Measurements from ENCODE around the gene LRRFIP1. TPM values are rescaled to one million over a fixed set of nuclear protein-coding genes. Genes with fewer than 3 reads are reported as not detected.
A peak's percentile ranks its signal among the peaks of the same experiment; 100 is the strongest.

LRRFIP1 gene
- total RNA-seq, 2 experiments from 2014 or later = 189 to 207 TPM

GRCh38 chr2:237720444-237720843 lies 93.1 kb downstream of the LRRFIP1 start:
- H3K27ac Mint-ChIP-seq = no peak overlapping the region
- POLR2A ChIA-PET = no interaction called here
- H3K4me3 Mint-ChIP-seq = no peak overlapping the region
- H3K4me1 Mint-ChIP-seq (ENCODE audit: low read depth) = peaks cover 30% of the 10 kb centered on the region
- no peaks in the 10 kb centered on the region for H3K27me3 Mint-ChIP-seq (ENCODE audit: low read depth)
- no peak for ATAC-seq
- CTCF ChIA-PET = interaction anchor here (2.2 kb wide), 1 partner anchor 47 kb away, joined by 6 read pairs; no protein-coding TSS in a partner anchor
- peaks cover 49% of the 10 kb centered on the region for H3K36me3 Mint-ChIP-seq (ENCODE audit: low read depth)
- no peaks in the 10 kb centered on the region for H3K9me3 Mint-ChIP-seq (ENCODE audit: insufficient read depth)
- DNase-seq = no peak

GRCh38 chr2:237720957-237721356 lies 93.6 kb downstream of the LRRFIP1 start:
- ChIA-PET CTCF (interaction anchor here (2.2 kb wide), 1 partner anchor 48 kb away, joined by 6 read pairs; no protein-coding TSS in a partner anchor), POLR2A (no interaction called here)
- ATAC-seq (no peak), DNase-seq (no peak)
- Mint-ChIP-seq H3K9me3 (ENCODE audit: insufficient read depth) (no peaks in the 10 kb centered on the region), H3K27me3 (ENCODE audit: low read depth) (no peaks in the 10 kb centered on the region), H3K4me3 (no peak overlapping the region), H3K27ac (no peak overlapping the region), H3K36me3 (ENCODE audit: low read depth) (peaks cover 50% of the 10 kb centered on the region), H3K4me1 (ENCODE audit: low read depth) (peaks cover 26% of the 10 kb centered on the region)

DNA sequence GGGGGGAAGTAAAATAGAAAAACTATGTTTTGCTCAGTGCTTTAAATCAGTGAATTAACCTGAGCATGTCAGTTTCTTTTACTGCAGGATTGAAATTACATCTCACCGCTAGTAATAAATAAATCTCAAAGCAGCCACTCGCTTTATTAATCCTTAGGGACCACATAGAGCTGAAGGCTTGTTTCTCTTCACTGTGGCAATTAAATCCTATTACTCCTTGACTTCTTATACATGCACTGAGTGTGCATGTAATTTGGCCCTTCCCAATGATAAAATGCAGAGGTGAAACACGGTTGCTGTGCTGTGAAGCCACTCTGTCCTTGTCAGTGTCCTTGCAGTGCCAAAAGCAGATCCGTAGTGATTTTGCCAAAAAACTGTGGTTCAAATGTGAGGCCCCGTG lies 94.1 kb downstream of the LRRFIP1 start:
- ChIA-PET POLR2A (no interaction called here), CTCF (interaction anchor here (2.2 kb wide), 1 partner anchor 48 kb away, joined by 6 read pairs; no protein-coding TSS in a partner anchor)

GRCh38 chr2:237722616-237723015 lies 95.2 kb downstream of the LRRFIP1 start:
- Mint-ChIP-seq H3K27ac (no peak overlapping the region), H3K36me3 (ENCODE audit: low read depth) (peaks cover 55% of the 10 kb centered on the region)
- CTCF ChIA-PET = interaction anchor here (2.2 to 2.8 kb wide), 2 partner anchors 23 to 49 kb away, joined by 6 to 10 read pairs; no protein-coding TSS in a partner anchor

More for the DNA sequence above, 94.1 kb downstream of the LRRFIP1 start:
- no peaks in the 10 kb centered on the region for H3K9me3 Mint-ChIP-seq (ENCODE audit: insufficient read depth)
- H3K27me3 Mint-ChIP-seq (ENCODE audit: low read depth) = no peaks in the 10 kb centered on the region
- H3K4me1 Mint-ChIP-seq (ENCODE audit: low read depth) = peaks cover 29% of the 10 kb centered on the region
- H3K27ac Mint-ChIP-seq = no peak overlapping the region
- peaks cover 53% of the 10 kb centered on the region for H3K36me3 Mint-ChIP-seq (ENCODE audit: low read depth)
- no peak overlapping the region for H3K4me3 Mint-ChIP-seq
- no peak for DNase-seq
- no peak for ATAC-seq

DNA sequence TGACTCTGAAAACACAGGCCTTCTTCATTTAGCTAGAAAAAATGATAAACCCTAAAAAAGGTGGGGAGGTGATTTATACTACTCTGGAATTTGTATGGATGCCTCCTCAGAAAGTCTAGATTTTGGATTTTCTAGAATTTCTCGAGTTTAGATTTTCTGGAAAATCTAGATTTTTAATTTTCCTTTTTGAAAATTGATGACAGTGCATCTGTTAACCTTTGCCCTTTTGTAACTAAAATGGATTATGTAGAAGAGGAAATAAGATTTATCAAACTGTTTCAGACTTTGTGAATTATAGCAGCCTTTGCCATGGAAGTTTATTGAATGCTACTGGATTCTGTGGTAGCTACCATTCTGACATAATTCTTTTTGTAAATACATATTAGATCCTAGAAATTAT lies 95.6 kb downstream of the LRRFIP1 start:
- ChIA-PET CTCF (interaction anchor here (1.4 to 2.8 kb wide), 2 partner anchors 22 to 49 kb away, joined by 8 to 10 read pairs; no protein-coding TSS in a partner anchor), POLR2A (no interaction called here)
- H3K4me3 Mint-ChIP-seq = no peak overlapping the region
- DNase-seq = no peak
- no peaks in the 10 kb centered on the region for H3K27me3 Mint-ChIP-seq (ENCODE audit: low read depth)
- H3K36me3 Mint-ChIP-seq (ENCODE audit: low read depth) = peaks cover 52% of the 10 kb centered on the region
- H3K4me1 Mint-ChIP-seq (ENCODE audit: low read depth) = peaks cover 35% of the 10 kb centered on the region
- ATAC-seq = no peak
- no peak overlapping the region for H3K27ac Mint-ChIP-seq
- H3K9me3 Mint-ChIP-seq (ENCODE audit: insufficient read depth) = no peaks in the 10 kb centered on the region

More at GRCh38 chr2:237722616-237723015, 95.2 kb downstream of the LRRFIP1 start:
- H3K4me1 Mint-ChIP-seq (ENCODE audit: low read depth) = peaks cover 34% of the 10 kb centered on the region
- no peaks in the 10 kb centered on the region for H3K27me3 Mint-ChIP-seq (ENCODE audit: low read depth)
- ATAC-seq (no peak), DNase-seq (no peak)
- no peaks in the 10 kb centered on the region for H3K9me3 Mint-ChIP-seq (ENCODE audit: insufficient read depth)
- POLR2A ChIA-PET = no interaction called here
- H3K4me3 Mint-ChIP-seq = no peak overlapping the region

GRCh38 chr2:237723602-237724001 lies 96.2 kb downstream of the LRRFIP1 start:
- H3K27ac Mint-ChIP-seq = peak overlapping the region; percentile 9
- ChIA-PET POLR2A (interaction anchor here (1.9 kb wide), 1 partner anchor 29 kb away, joined by 6 read pairs; no protein-coding TSS in a partner anchor), CTCF (interaction anchor here (1.0 to 2.8 kb wide), 3 partner anchors 22 to 84 kb away, joined by 3 to 10 read pairs (median 8); no protein-coding TSS in a partner anchor)
- no peaks in the 10 kb centered on the region for H3K9me3 Mint-ChIP-seq (ENCODE audit: insufficient read depth)
- peak; percentile 41 for ATAC-seq
- DNase-seq = no peak
- H3K36me3 Mint-ChIP-seq (ENCODE audit: low read depth) = peaks cover 50% of the 10 kb centered on the region
- H3K4me1 Mint-ChIP-seq (ENCODE audit: low read depth) = peaks cover 35% of the 10 kb centered on the region
- H3K4me3 Mint-ChIP-seq = no peak overlapping the region
- no peaks in the 10 kb centered on the region for H3K27me3 Mint-ChIP-seq (ENCODE audit: low read depth)

GRCh38 chr2:237724811-237725478 lies 97.6 kb downstream of the LRRFIP1 start:
- ATAC-seq = no peak
- ChIA-PET POLR2A (interaction anchor here (1.9 kb wide), 1 partner anchor 31 kb away, joined by 6 read pairs; no protein-coding TSS in a partner anchor), CTCF (interaction anchor here (1.2 to 2.8 kb wide), 2 partner anchors 20 to 27 kb away, joined by 3 to 10 read pairs; no protein-coding TSS in a partner anchor)
- Mint-ChIP-seq H3K9me3 (ENCODE audit: insufficient read depth) (no peaks in the 10 kb centered on the region), H3K27ac (peak overlapping the region; percentile 50), H3K27me3 (ENCODE audit: low read depth) (no peaks in the 10 kb centered on the region), H3K4me1 (ENCODE audit: low read depth) (peaks cover 39% of the 10 kb centered on the region), H3K36me3 (ENCODE audit: low read depth) (peaks cover 49% of the 10 kb centered on the region), H3K4me3 (no peak overlapping the region)
- DNase-seq = no peak

DNA sequence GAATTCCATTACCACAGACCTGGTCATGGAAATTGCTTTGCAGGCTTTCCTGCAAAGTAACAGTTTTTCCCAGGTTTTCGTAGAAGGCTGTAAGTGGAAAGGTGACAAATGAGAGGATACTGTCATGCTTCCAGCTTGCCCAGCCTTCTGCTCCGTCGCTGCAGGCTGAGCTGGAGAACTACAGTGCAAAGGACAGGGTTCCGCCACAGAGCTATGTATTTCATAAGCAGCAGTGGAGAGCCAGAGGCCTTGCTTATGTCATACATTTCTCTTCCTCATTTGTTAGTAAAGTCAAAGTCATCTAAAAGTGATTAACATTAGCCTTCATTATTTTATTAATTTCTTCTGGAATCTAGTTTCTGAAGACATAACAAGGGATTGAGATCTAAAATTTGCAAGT lies 98.3 kb downstream of the LRRFIP1 start:
- no peaks in the 10 kb centered on the region for H3K9me3 Mint-ChIP-seq (ENCODE audit: insufficient read depth)
- ATAC-seq (no peak), DNase-seq (no peak)
- H3K27ac Mint-ChIP-seq = no peak overlapping the region
- peaks cover 47% of the 10 kb centered on the region for H3K36me3 Mint-ChIP-seq (ENCODE audit: low read depth)
- no peaks in the 10 kb centered on the region for H3K27me3 Mint-ChIP-seq (ENCODE audit: low read depth)
- ChIA-PET POLR2A (interaction anchor here (1.9 kb wide), 1 partner anchor 31 kb away, joined by 6 read pairs; no protein-coding TSS in a partner anchor), CTCF (interaction anchor here (1.2 to 2.8 kb wide), 4 partner anchors 19 to 52 kb away, joined by 3 to 10 read pairs (median 6); no protein-coding TSS in a partner anchor)
- no peak overlapping the region for H3K4me3 Mint-ChIP-seq
- peaks cover 40% of the 10 kb centered on the region for H3K4me1 Mint-ChIP-seq (ENCODE audit: low read depth)

- no peak for DNase-seq
- H3K4me3 Mint-ChIP-seq = no peak overlapping the region
- CTCF ChIA-PET = interaction anchor here (0.7 to 2.3 kb wide), 3 partner anchors 19 to 53 kb away, joined by 3 to 9 read pairs (median 4); no protein-coding TSS in a partner anchor
- ATAC-seq = no peak
- peaks cover 44% of the 10 kb centered on the region for H3K4me1 Mint-ChIP-seq (ENCODE audit: low read depth)
- H3K36me3 Mint-ChIP-seq (ENCODE audit: low read depth) = peaks cover 46% of the 10 kb centered on the region
- POLR2A ChIA-PET = no interaction called here
- H3K27ac Mint-ChIP-seq = peak overlapping the region; percentile 30
- no peaks in the 10 kb centered on the region for H3K9me3 Mint-ChIP-seq (ENCODE audit: insufficient read depth)
- no peaks in the 10 kb centered on the region for H3K27me3 Mint-ChIP-seq (ENCODE audit: low read depth)
Measured at GRCh38 chr2:237726401-237726830, 99.0 kb downstream of the LRRFIP1 start.

- DNase-seq (no peak), ATAC-seq (no peak)
- Mint-ChIP-seq H3K4me1 (ENCODE audit: low read depth) (peaks cover 43% of the 10 kb centered on the region), H3K36me3 (ENCODE audit: low read depth) (peaks cover 39% of the 10 kb centered on the region), H3K27ac (no peak overlapping the region), H3K27me3 (ENCODE audit: low read depth) (no peaks in the 10 kb centered on the region), H3K4me3 (no peak overlapping the region), H3K9me3 (ENCODE audit: insufficient read depth) (no peaks in the 10 kb centered on the region)
- ChIA-PET POLR2A (no interaction called here), CTCF (interaction anchor here (2.3 kb wide), 1 partner anchor 18 kb away, joined by 9 read pairs; no protein-coding TSS in a partner anchor)
Measured at GRCh38 chr2:237727363-237727762, 100.0 kb downstream of the LRRFIP1 start.

- H3K27me3 Mint-ChIP-seq (ENCODE audit: low read depth) = no peaks in the 10 kb centered on the region
- CTCF ChIA-PET = interaction anchor here (1.0 to 9.4 kb wide), 2 partner anchors 16 to 57 kb away, joined by 3 to 68 read pairs; no protein-coding TSS in a partner anchor
- peaks cover 40% of the 10 kb centered on the region for H3K4me1 Mint-ChIP-seq (ENCODE audit: low read depth)
- H3K36me3 Mint-ChIP-seq (ENCODE audit: low read depth) = peaks cover 31% of the 10 kb centered on the region
- DNase-seq (no peak), ATAC-seq (no peak)
- POLR2A ChIA-PET = interaction anchor here (2.4 kb wide), 1 partner anchor 36 kb away, joined by 15 read pairs; no protein-coding TSS in a partner anchor
- no peak overlapping the region for H3K27ac Mint-ChIP-seq
- no peak overlapping the region for H3K4me3 Mint-ChIP-seq
- no peaks in the 10 kb centered on the region for H3K9me3 Mint-ChIP-seq (ENCODE audit: insufficient read depth)
Measured at GRCh38 chr2:237729681-237730475, 102.5 kb downstream of the LRRFIP1 start.

Data from activated CD8-positive, alpha-beta T cell treated with anti-CD3 and anti-CD28 coated beads, Interleukin-2, amount 10 ng/mL, durations not matched to agents 7 days and 5 days (primary cell).